A673 (cell line): ENCODE measurements around the gene FOXE3.

ENCODE experiments used
- EZH2 ChIP-seq: fragments of 200-600 bp; sonication (generic); IDR thresholded peaks from 2 replicates; pipeline ENCODE4 v1.6.1; 2017; ENCODE audit warnings: borderline replicate concordance, low read depth, mild to moderate bottlenecking, mixed read lengths, antibody characterized with exemption, low read length; ENCODE audit not compliant: poor library complexity, severe bottlenecking
- TF ChIP-seq, protein P1 (sequence below): fragments of 300-800, 200-600 bp; sonication (generic); conservative IDR thresholded peaks from 2 replicates; pipeline ENCODE4 v1.5.1; 2017; ENCODE audit warnings: low read depth, mild to moderate bottlenecking, antibody characterized with exemption, low read length, moderate library complexity, mixed read lengths

- TF ChIP-seq, protein P1, sequence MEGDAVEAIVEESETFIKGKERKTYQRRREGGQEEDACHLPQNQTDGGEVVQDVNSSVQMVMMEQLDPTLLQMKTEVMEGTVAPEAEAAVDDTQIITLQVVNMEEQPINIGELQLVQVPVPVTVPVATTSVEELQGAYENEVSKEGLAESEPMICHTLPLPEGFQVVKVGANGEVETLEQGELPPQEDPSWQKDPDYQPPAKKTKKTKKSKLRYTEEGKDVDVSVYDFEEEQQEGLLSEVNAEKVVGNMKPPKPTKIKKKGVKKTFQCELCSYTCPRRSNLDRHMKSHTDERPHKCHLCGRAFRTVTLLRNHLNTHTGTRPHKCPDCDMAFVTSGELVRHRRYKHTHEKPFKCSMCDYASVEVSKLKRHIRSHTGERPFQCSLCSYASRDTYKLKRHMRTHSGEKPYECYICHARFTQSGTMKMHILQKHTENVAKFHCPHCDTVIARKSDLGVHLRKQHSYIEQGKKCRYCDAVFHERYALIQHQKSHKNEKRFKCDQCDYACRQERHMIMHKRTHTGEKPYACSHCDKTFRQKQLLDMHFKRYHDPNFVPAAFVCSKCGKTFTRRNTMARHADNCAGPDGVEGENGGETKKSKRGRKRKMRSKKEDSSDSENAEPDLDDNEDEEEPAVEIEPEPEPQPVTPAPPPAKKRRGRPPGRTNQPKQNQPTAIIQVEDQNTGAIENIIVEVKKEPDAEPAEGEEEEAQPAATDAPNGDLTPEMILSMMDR: no peak
- no peak for TF ChIP-seq EZH2
Observed at GRCh38 chr1:47460040-47460439, 44.0 kb downstream of the FOXE3 start.
